GM11168 (cell line): ENCODE measurements around the gene TMEM132C.
"Not testable (repeated sequence)": the region's sequence is repeated elsewhere in the genome, so short reads cannot be mapped to it uniquely, and the experiment has no call there.

Source experiments
- in situ Hi-C: fragments of 300-500 bp; cut with MboI; formaldehyde crosslinking; loops from one replicate; pipeline ENCODE4 v1.12.0; 2022; ENCODE audit warnings: low sequenced_read_pairs; ENCODE audit not compliant: unreplicated experiment

TMEM132C gene

DNA sequence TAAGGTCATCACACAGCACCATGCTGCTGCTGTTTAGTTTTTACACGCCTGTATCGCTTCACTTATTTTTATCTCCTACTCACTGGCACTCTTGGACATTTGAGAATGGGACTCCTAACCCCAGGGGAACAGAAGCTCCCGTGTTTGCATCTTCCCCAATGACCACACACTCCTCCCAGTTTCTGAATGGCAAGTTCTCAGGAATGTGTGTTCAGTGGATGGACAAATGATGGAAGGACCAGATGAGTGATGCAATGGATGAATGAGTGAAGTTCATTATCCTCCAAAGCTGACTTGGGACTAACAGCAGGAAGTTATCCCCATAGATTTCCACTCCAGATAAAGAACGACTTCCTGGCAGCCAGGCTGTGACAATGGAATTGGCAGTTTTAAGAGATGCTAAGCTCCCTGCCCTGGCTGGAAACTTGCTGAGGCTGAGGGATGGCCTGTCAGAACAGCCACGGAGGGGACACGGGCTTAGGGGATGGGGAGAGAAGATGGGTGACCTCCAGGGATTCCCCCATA, 325.3 kb downstream of the TMEM132C start:
- in situ Hi-C loops, result no loop called here

DNA sequence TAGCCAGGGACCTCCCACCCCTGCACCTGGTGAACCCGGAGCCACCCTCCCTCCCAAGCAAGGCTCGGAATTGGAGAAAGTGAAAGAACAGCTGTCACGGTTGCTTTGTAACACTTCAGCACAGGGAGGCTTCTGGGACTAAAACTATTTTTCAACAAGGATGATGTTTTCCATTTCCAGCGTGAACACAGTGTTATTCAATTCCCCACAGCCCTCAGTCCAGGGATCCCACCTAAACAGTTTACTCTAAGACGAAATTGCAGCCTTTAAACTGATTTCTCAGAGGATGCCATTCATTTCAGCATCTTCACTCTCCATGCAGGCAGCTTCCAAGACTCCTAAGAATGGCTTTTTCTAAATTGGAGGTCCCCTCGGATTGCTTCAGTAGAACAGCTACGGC, 327.6 kb downstream of the TMEM132C start:
- in situ Hi-C loops, result no loop called here

DNA sequence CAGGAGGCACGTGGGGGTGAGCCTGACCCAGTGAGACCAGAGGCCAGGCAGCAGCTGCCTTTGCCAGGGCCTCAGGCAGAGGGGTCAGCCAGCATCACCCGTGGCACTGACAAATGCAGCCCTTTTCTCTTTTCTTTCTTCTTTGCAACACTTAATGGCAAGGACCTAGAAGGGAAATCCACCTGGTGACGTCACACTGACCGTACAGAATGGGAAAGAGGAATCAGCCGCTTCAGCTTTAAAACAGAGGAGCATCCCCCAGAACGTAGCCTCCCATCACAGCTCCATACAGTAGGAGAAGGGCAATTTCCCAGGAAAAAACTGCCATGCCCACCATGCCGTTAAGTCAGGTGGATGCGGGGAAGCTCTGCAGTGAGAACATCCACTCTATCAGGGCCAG, 328.6 kb downstream of the TMEM132C start:
- in situ Hi-C loops, result no loop called here

DNA sequence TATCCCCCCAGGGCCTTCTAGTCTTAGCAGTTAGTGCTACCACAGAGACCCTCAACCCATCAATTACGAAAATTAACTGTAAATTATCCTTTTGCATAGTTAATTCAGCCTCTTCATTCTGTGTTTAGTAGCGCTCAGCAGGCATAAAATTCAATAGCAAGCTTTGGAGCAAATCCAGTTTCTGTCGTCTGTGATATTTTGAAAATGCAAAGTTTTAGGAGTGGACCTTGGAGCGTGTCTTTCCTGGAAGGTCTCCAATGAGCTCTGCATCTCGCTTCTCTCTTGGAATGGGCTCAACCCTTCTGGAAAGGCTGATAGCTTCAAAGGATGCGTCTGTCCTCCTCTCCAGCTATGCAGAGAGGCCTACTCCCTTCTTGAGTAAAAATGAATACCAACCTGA, 333.9 kb downstream of the TMEM132C start:
- in situ Hi-C loops, result no loop called here

DNA sequence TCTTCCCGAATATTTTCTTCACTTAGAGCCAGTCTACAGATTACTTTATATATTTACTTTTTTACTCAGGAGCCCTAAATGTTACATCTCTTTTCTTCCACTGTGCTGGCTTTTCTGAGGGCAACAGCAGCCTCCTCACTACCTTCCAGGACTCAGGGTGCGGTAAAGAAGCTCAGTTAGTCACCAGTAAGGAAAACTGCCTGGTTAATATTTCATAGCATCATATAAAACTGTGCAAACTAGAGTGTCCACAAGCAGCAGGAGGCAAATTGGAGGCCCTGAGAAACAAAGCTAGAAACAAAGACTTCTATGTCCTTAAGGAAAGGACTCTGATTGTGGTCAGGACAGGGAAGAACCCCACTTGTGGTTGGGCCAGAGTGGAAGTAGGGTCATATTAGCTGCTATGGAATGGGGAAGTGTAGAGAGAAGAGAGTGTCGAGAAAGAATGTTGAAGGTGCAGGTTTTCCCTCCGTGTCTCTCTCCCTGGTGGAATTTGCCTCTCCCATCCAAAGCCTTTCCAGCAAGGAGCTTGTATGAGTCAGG, 336.7 kb downstream of the TMEM132C start:
- in situ Hi-C loops, result no loop called here

DNA sequence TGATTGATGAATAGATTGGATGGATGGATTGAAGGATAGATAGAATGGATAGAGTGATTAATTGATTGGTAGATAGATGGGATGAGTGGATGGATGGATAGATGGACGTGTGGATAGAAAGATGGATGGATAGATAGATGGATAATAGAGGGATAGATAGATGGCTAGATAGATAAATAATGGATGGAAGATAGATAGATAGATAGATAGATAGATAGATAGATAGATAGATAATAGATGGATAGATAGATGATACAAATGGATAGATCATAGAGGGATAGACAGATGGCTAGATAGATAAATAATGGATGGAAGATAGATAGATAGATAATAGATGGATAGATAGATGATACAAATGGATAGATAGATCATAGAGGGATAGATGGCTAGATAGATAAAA, 337.2 kb downstream of the TMEM132C start:
- in situ Hi-C loops, result not testable (repeated sequence)

DNA sequence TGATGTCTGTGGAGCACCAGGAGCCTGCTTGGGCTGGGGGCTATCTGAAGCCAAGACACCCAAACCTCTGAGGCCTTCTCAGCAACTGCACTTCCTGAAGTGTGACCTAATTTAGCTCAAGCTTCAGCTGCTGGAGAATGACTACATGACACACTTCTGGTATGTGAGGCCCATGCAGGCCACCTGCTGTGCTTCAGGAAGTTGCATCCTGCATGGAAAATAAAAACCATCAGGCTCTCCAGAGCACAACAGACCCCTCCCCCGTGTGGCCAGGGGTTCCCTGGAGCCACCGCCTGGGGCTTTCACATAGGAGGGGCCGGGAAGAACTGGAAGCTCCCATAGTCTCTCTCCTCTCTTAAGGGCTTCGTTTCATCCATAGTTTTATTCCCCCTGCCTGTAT, 339.1 kb downstream of the TMEM132C start:
- in situ Hi-C loops, result no loop called here

DNA sequence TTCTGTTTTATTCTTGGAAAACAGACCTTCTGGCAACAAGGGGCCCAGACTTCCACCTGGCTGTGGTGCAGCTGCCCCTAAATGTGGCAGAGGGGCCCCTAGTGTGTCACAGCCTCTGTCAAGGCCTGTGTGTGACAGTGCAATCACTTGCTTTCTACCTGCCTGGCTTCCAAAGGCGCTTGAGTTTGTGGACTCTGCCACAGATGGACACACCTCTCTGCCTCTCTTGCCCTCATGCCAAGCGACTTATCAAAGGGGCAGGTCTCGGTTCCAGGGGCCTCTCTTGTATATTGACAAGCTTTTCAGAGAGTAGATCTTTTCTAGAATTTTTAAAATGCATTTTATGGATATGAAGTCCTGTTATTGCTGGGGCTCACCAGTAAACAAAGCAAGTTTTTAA, 339.6 kb downstream of the TMEM132C start:
- in situ Hi-C loops, result no loop called here

DNA sequence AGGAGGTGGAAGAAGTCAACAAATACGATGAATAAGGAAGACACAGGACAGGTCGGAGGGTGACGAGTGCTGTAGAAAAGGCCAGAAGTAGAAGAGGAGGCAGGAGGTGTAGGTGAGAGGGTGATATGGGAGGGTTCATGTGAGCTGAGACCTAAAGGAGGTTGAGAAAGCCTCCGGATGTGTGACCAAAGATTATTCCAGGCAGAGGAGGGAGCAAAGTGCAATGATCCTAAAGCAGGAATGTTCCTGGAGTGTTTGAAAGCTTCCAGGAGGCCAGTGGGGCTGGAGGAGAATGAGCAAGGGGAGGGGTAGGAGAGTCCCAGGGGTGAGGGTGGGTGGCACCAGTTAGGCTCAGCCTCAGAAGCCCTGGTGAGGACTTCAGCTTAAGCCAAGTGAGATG, 340.0 kb downstream of the TMEM132C start:
- in situ Hi-C loops, result no loop called here

DNA sequence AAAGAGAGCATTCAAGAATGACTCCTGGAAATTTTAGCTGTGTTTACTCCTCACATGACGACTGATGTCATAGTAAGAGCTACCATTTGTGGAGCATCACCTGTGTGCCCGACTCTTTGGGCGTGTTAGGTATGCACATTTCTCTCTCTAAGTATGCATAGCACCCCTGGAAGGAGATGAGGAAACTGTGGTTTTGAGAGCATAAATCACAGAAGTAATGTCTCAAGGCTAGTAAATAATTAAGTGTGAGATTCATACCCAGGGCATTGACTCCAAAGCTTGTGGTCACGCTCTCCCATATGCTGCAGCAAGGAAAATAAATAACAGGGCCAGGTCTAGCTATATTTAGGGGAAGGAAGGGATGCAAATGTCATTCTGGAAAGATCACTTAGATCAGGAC, 340.7 kb downstream of the TMEM132C start:
- in situ Hi-C loops, result no loop called here

DNA sequence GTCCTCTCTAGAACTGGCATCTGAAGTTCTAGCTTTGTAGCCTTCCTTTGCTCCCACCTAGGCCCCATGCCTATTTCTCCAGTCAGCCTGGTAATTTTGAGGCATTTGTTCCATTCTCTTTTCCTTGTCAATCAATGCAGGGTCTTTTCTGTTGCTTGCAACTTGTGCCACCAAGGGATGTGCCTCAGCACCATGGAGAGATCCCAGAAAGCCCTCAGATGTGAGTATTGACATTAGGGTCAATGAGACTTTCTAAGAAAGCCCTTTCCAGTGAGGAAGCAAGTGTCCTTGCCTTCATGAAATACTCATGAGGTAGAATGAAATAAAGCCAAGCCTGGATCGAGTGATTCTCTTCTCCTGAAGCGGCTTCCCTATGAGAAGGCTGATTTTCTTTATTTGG, 342.9 kb downstream of the TMEM132C start:
- in situ Hi-C loops, result no loop called here

DNA sequence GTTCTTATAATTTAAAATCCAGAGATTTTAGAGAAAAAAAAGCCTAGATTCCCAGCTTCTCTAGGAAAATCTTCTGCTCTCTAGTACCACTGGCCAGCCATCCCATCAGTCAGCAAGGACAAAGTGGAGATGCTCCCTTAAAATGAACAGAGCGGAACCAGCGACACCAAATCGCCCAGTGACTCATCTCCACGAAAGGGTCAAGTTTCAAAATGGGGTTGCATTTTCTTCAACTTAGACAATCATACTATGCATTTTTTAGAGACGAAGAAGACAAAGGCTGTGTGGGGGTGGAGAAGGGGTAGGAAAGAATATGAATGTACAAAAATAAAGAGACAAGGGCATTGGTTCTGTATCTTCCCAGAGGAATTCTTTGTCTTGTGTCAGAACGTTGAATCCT, 344.8 kb downstream of the TMEM132C start:
- in situ Hi-C loops, result no loop called here

DNA sequence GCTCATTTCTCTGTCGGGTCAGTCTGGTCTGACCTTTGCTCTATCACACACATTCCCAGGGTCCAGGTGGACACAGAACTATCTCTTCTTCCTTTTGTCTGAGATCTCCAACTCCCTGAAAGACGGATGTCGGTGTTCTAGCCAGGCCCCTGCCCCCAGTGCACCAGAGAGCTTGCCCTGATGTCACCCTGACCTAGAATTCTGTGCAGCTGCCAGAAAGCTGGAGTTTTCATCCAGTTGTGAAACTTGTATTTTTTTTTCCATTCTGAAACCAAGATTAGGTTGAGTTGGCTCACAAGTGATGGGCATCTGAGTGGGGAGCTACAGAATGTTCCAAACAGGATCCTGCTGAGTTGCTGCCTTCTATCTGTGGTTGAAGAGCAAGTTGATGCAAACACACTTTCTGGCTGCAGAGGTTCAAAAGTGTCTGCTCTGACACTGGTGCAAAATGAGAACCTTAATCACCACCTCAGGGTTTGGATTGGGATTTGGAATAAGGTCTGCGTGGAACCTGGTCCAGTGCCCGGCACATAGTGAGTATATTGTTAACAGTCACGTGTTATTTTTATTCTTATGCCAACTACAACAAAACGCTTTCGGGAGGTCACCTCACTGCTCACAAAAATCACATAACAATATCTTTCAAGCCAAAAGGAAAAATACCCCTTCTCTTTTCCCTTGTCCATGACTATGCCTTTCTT, 345.3 kb downstream of the TMEM132C start:
- in situ Hi-C loops, result no loop called here

DNA sequence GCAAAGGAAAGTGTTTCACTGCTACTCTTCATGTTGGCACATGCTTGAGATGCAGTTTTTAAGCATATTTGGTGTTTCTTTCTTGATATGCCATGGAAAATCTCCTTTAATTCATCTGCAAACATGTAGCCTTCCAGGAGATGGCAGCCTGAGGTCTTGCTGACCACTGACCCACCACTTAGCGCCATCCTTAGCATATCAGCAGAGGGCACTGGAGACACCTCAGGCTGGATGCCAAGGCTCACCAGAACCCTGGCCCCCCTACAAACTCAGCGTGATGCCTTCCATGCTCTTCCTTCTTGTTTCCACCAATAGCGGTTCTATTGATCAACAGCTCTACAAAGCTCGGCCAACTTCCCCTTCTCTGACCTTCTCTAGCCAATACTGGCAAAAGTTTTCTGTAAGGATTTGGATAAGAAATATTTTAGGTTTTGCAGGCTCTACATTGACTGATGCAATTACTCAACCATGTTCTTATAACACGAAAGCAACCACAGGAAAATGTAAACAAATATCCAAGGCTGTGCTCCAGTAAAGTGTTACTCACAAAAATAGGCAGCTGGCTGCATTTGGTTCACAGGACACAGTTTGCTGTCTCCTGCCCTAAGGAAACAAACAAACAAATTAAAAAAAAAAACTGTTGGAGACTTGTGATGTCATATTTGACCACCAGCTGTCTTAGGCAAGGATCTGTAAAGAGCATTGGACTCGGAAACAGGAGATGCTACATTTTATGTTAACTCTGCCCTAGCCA, 347.0 kb downstream of the TMEM132C start:
- in situ Hi-C loops, result no loop called here

DNA sequence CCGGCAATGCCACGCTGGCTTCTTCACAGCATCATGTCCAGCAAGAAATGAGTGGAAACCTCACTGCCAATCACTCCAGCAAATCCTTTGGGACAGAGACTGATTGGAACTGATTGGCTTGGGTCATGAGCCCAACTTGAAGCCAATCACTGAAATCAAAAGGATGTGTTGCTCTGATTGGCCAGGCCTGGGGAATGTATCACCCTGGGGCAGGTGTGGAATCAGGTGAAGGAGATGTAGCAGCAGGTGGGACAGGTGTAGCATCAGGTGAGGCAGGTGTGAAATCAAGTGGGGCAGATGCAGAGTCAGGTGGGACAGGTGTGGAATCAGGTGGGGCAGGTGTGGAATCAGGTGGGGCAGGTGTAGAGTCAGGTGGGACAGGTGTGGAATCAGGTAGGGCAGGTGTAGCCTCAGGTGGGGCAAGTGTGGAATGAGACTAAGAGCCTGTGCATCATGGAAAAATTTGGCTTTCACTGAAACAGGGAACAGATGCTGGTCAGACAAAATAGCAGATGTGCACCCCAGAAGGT, 350.4 kb downstream of the TMEM132C start:
- in situ Hi-C loops, result no loop called here

DNA sequence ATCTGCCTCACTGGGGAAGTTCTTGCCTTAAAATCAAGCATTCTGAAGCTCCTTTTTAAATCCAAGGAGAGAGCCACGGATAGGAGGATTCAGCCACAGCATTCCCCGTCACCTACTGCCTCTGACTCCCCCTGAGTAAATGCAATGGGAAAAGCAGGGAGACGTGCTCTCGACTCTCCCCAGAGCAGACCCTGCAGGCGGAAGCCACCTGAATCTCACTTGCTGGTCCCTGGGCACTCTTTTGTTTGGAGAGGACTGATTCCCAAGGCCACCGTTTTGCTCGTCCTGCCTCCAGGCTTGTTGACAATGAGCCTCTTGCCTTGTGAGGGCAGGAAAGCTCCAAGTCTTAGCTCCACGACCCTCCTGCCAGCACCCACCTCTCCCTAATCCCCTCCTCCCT, 352.3 kb downstream of the TMEM132C start:
- in situ Hi-C loops, result no loop called here

DNA sequence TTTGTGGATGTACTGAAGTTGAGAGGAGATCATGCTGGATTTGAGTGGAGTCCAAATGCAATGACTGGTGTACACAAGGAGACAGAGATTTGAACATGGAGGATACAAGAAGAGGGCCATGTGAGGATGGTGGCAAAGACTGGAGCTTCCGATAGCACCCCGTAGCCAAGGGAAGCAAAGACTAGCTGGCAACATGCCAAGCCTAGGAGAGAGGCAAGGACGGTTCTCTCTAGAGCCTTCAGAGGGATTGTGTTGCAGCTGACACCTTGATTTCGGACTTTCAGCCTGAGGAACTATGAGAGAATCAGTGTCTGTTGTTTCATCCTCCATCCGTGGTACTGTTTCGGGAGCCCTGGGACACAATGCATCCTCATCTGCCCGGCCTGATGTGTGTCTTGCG, 354.3 kb downstream of the TMEM132C start:
- in situ Hi-C loops, result no loop called here

DNA sequence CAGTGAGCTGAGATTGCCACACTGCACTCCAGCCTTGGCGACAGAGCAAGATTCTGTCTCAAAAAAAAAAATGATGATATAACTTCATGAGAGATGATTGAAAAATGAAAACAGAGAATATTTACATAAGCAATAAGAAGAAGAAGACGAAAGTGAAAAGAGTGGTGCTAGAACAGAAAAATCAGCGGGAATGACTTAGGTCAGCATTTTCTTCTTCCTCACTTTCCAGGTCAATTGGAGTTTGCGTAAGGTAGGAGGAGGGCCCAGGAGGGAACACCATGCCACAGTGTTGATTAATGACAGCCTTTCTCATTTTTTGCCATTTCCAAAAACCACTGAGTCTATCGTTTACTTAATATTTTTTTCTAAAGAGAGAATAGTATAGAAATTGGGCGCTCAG, 356.8 kb downstream of the TMEM132C start:
- in situ Hi-C loops, result no loop called here

DNA sequence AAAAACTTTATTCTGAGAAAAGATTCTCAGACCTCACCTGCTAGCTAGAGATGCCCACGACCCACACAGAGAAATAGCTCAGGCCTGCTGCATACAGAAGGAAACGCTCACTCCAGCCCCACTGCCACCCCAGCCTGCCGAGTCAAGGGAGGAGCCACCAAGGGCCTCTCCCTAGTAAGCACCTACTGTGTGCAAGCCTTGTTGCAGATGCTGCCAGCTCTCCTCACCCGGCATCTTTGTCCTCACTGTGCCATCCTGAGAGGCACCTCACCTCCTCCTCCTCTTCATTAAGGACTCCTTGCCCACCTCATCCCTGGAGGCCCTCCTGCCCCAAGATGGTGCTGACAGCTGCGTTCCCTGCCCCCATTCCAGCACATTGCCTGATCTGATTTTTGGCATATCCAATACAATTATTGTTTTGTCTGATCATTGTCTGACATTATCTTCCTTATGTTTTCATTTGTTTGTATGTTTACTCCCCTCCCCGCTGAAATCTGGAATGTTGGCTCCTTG, 359.9 kb downstream of the TMEM132C start:
- in situ Hi-C loops, result loop anchor here (25.0 kb wide), 1 partner anchor 1285 kb away; the partner anchor contains the start of gene TMEM132D

DNA sequence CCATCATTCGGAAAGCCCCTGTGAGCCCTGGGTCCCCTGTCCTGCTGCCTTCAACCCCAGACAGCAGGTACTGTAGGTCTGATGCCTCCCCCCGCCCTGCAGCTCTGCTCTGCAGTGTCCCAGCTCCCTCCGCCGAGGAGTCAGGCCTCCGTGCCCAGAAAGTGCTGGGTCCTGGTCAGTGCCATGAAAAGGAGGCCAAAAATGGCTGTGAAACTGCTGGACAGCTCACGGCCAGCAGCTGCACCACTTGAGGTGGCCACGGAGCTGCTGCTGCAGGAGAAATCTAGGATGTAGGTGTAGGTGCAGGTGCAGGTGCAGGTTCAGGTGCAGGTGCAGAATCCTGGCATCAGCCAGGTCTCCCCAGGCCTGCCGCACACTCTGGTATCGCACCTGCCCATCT, 360.7 kb downstream of the TMEM132C start:
- in situ Hi-C loops, result loop anchor here (25.0 kb wide), 1 partner anchor 1285 kb away; the partner anchor contains the start of gene TMEM132D

DNA sequence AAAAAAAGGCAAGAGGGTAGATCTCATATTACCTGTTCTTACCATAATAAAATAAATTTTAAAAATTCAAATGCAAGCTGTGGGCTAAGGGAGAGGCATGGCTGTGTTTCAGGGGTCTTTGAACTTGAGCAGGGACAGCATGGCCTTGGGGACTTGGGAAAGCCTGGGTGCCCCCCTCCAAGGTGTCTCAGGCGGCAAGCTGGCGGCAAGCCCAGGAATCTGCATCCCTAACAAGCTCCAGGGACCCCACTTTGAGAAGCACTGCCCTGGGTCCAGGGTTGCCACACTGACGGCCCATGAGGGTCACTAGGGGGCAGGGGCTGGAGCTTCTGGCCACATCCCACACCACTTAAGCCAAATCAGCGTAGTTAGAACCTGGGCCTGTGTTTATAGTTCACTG, 363.0 kb downstream of the TMEM132C start:
- in situ Hi-C loops, result loop anchor here (25.0 kb wide), 1 partner anchor 1282 kb away; the partner anchor contains the start of gene TMEM132D
